Liver (tissue), 9 donors: ENCODE results near the gene CACNA1S. TPM values are rescaled to one million over a fixed set of nuclear protein-coding genes. Genes with fewer than 3 reads are reported as not detected.

Source experiments
- DNase-seq: peaks from one replicate; pipeline ENCODE4 v3.0.0-alpha.2; 2017; ENCODE audit warnings: low spot score
- H3K27ac ChIP-seq, 2 donors: one replicate each; pipeline ENCODE4 v1.7.0; 2013; ENCODE audit warnings: inconsistent platforms in 2 of 2, low read length in 2 of 2, control low read depth in 1 of 2, low read depth in 1 of 2, mild to moderate bottlenecking in 1 of 2
- H3K27me3 ChIP-seq, 4 donors: one replicate each; pipeline versions ENCODE4 v1.6.1 to v1.7.0; 2013; ENCODE audit warnings: low read length in 3 of 4, inconsistent platforms in 1 of 4, mild to moderate bottlenecking in 1 of 4, moderate library complexity in 1 of 4; ENCODE audit not compliant: control insufficient read depth in 4 of 4, insufficient read depth in 4 of 4
- H3K36me3 ChIP-seq, 4 donors: one replicate each; pipeline versions ENCODE4 v1.6.1 to v1.7.0; 2013; ENCODE audit warnings: low read length in 3 of 4, mild to moderate bottlenecking in 3 of 4, low read depth in 1 of 4, moderate library complexity in 1 of 4; ENCODE audit not compliant: control insufficient read depth in 4 of 4, insufficient read depth in 3 of 4
- H3K4me1 ChIP-seq, 4 donors: one replicate each; pipeline versions ENCODE4 v1.6.1 to v1.7.0; 2013; ENCODE audit warnings: low read length in 3 of 4, mild to moderate bottlenecking in 3 of 4, moderate library complexity in 1 of 4; ENCODE audit not compliant: control insufficient read depth in 4 of 4, insufficient read depth in 4 of 4
- H3K4me3 ChIP-seq, 3 donors: one replicate each; pipeline versions ENCODE4 v1.6.1 to v1.7.0; 2013; ENCODE audit warnings: low read length in 3 of 3, control low read depth in 1 of 3, low read depth in 1 of 3, mild to moderate bottlenecking in 1 of 3
- H3K9ac ChIP-seq, 2 donors: one replicate each; pipeline ENCODE4 v1.7.0; 2013; ENCODE audit warnings: low read length in 2 of 2, mild to moderate bottlenecking in 2 of 2, moderate library complexity in 2 of 2, control low read depth in 1 of 2, low read depth in 1 of 2
- H3K9me3 ChIP-seq, 4 donors: one replicate each; pipeline versions ENCODE4 v1.6.1 to v1.7.0; 2013; ENCODE audit warnings: low read length in 3 of 4; ENCODE audit not compliant: control insufficient read depth in 4 of 4
- ATF3 ChIP-seq: IDR thresholded peaks from 2 replicates; pipeline ENCODE4 v1.6.1; 2016; ENCODE audit warnings: antibody characterized with exemption
- CTCF ChIP-seq: fragments of 150-350 bp; IDR thresholded peaks from 2 replicates; pipeline ENCODE4 v1.5.1; 2017; ENCODE audit warnings: improper control_type of control experiment, low read depth, low read length; ENCODE audit not compliant: missing input control
- EGR1 ChIP-seq, 2 donors: IDR thresholded peaks; 2 replicates each; pipeline ENCODE4 v1.6.1; 2016 to 2018; ENCODE audit warnings: antibody characterized with exemption in 2 of 2, low read depth in 2 of 2
- FOXA1 ChIP-seq: IDR thresholded peaks from 2 replicates; pipeline ENCODE4 v1.6.1; 2016; ENCODE audit warnings: antibody characterized with exemption
- FOXA2 ChIP-seq: IDR thresholded peaks from 2 replicates; pipeline ENCODE4 v1.6.1; 2016; ENCODE audit warnings: antibody characterized with exemption
- GABPA ChIP-seq, 2 donors: IDR thresholded peaks in 1 of 2; conservative IDR thresholded peaks in 1 of 2; 2 replicates each; pipeline ENCODE4 v1.6.1; 2016; ENCODE audit warnings: antibody characterized with exemption in 2 of 2, mild to moderate bottlenecking in 1 of 2, moderate library complexity in 1 of 2
- HNF4A ChIP-seq, 2 donors: conservative IDR thresholded peaks; 2 replicates each; pipeline ENCODE4 v1.6.1; 2016; ENCODE audit warnings: antibody characterized with exemption in 2 of 2, mild to moderate bottlenecking in 2 of 2
- HNF4G ChIP-seq: IDR thresholded peaks from 2 replicates; pipeline ENCODE4 v1.6.1; 2016; ENCODE audit warnings: antibody characterized with exemption
- JUND ChIP-seq, 2 donors: IDR thresholded peaks; 2 replicates each; pipeline ENCODE4 v1.6.1; 2016; ENCODE audit warnings: antibody characterized with exemption in 2 of 2
- MAX ChIP-seq: IDR thresholded peaks from 2 replicates; pipeline ENCODE4 v1.6.1; 2016; ENCODE audit warnings: antibody characterized with exemption
- NR2F2 ChIP-seq: IDR thresholded peaks from 2 replicates; pipeline ENCODE4 v1.6.1; 2016; ENCODE audit warnings: antibody characterized with exemption
- RAD21 ChIP-seq, 2 donors: IDR thresholded peaks; 2 replicates each; pipeline ENCODE4 v1.6.1; 2016; ENCODE audit warnings: antibody characterized with exemption in 2 of 2, mild to moderate bottlenecking in 2 of 2
- REST ChIP-seq: IDR thresholded peaks from 2 replicates; pipeline ENCODE4 v1.6.1; 2016; ENCODE audit warnings: antibody characterized with exemption, mild to moderate bottlenecking
- RXRA ChIP-seq, 2 donors: IDR thresholded peaks; 2 replicates each; pipeline ENCODE4 v1.6.1; 2017 to 2018; ENCODE audit warnings: antibody characterized with exemption in 2 of 2, mild to moderate bottlenecking in 1 of 2
- SP1 ChIP-seq: IDR thresholded peaks from 2 replicates; pipeline ENCODE4 v1.6.1; 2018; ENCODE audit warnings: antibody characterized with exemption, mild to moderate bottlenecking
- YY1 ChIP-seq: IDR thresholded peaks from 2 replicates; pipeline ENCODE4 v1.6.1; 2016; ENCODE audit warnings: antibody characterized with exemption, mild to moderate bottlenecking
- ZBTB33 ChIP-seq: IDR thresholded peaks from 2 replicates; pipeline ENCODE4 v1.6.1; 2016; ENCODE audit warnings: antibody characterized with exemption
- WGBS: extraction: QIAGEN DNeasy Blood & Tissue Kit; methylation state at CpG from one replicate; pipeline ENCODE4 v1.1.7; 2013; 5-methylcytosine and 5-hydroxymethylcytosine counted together
- polyA plus RNA-seq, 2 donors: library from polyadenylated mRNA; stranded (reverse) in 1 of 2; unstranded in 1 of 2; fragments of 200-250 nt in 1 of 2; fragments of >200 nt in 1 of 2; fragmentation: Nextera tagmentation in 1 of 2; extraction: Ambion mirVana in 1 of 2; gene quantifications; one replicate each; pipeline versions ENCODE4 v1.2.1 to v1.2.3, GENCODE V29; 2013 to 2015
- total RNA-seq, 2 donors: library from RNA; depleted of rRNA; stranded (reverse); fragments of >200 nt; gene quantifications; one replicate each; pipeline ENCODE4 v1.2.3, GENCODE V29; 2014
- donor health status: healthy.
- donor health status: healthy.
- donor health status: healthy.
- donor health status: healthy.
- donor health status: healthy.

Gene CACNA1S
- total and polyA plus RNA-seq, 4 donors = under 0.01 to 0.33 TPM; not detected in 2

GRCh38 chr1:201065686-201066085 is 46.5 kb downstream of the CACNA1S start:
- H3K9ac ChIP-seq = no peak overlapping the region
- 94% methylated on average over 10 of the region's 10 CpGs for WGBS
- no peak for DNase-seq
- peaks cover 0 to 5% (median 0%) of the 10 kb centered on the region in 4 donors for H3K4me1 ChIP-seq
- no peak overlapping the region for H3K4me3 ChIP-seq
- no peaks in the 10 kb centered on the region for H3K9me3 ChIP-seq
- no peaks in the 10 kb centered on the region for H3K27me3 ChIP-seq
- TF ChIP-seq HNF4G (no peak), FOXA1 (no peak), RXRA (IDR thresholded peaks at IDR 0.05) (no peak), ZBTB33 (no peak), EGR1 (IDR thresholded peaks at IDR 0.05; ENCODE audit: low read depth in 2 of 2) (no peak), RAD21 (IDR thresholded peaks at IDR 0.05) (no peak), MAX (no peak), JUND (IDR thresholded peaks at IDR 0.05) (no peak), NR2F2 (no peak), HNF4A (conservative IDR thresholded peaks at IDR 0.05) (no peak)
- H3K27ac ChIP-seq = no peak overlapping the region
- no peaks in the 10 kb centered on the region for H3K36me3 ChIP-seq

GRCh38 chr1:201064806-201065205 is 47.4 kb downstream of the CACNA1S start:
- DNase-seq = no peak
- Histone ChIP-seq H3K9ac (no peak overlapping the region), H3K4me3 (no peak overlapping the region), H3K36me3 (no peaks in the 10 kb centered on the region), H3K4me1 (peaks cover 0 to 5% (median 0%) of the 10 kb centered on the region in 4 donors), H3K9me3 (no peaks in the 10 kb centered on the region), H3K27me3 (no peaks in the 10 kb centered on the region), H3K27ac (no peak overlapping the region)
- 83% methylated on average over 8 of the region's 8 CpGs for WGBS
- TF ChIP-seq SP1 = no peak
- TF ChIP-seq NR2F2 = no peak
- TF ChIP-seq RXRA (IDR thresholded peaks at IDR 0.05) = no peak
- no peak for TF ChIP-seq ZBTB33
- no peak for TF ChIP-seq FOXA1
- TF ChIP-seq YY1 = no peak
- TF ChIP-seq CTCF = no peak
- no peak for TF ChIP-seq FOXA2
- TF ChIP-seq ATF3 = no peak
- TF ChIP-seq HNF4G = no peak
- no peak for TF ChIP-seq GABPA (IDR thresholded peaks at IDR 0.05 in 1 of 2, conservative IDR thresholded peaks at IDR 0.05 in 1 of 2)
- no peak for TF ChIP-seq REST
- no peak for TF ChIP-seq JUND (IDR thresholded peaks at IDR 0.05)
- no peak for TF ChIP-seq EGR1 (IDR thresholded peaks at IDR 0.05; ENCODE audit: low read depth in 2 of 2)
- TF ChIP-seq HNF4A (conservative IDR thresholded peaks at IDR 0.05) = no peak
- no peak for TF ChIP-seq MAX
